ENCODE measurements around the gene RNF222.

The RNF222 gene, protein sequence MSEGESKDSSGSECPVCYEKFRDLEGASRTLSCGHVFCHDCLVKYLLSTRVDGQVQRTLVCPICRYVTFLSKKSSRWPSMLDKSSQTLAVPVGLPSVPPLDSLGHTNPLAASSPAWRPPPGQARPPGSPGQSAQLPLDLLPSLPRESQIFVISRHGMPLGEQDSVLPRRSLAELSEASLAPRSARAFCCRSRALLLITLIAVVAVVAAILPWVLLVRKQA

DNA sequence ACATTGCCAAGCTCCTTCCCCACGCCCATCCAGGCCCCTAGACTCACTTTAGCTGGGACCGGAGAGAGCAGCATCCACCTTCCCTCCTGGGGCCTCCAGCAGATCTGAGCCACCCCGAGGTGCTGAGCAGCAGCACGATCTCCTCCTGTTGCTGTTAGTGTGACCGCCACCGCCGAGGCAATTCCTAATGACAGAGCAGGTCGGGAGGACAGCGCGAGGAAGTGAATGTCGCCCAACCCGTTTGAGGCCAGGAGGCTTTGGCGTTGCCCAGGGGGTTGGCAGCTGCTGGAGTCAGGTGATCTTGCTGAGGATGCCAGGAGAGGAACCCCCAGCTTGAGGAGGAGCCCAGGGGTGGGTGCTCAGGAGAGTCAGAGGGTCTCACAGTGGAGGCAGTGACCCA lies at the start of gene RNF222:
TSS of gene RNF222 (minus strand) at position 192 of the 400 bp plus-strand sequence. CDS start 4,366 bp downstream, outside the sequence.
- DNase-seq: no peak

DNA sequence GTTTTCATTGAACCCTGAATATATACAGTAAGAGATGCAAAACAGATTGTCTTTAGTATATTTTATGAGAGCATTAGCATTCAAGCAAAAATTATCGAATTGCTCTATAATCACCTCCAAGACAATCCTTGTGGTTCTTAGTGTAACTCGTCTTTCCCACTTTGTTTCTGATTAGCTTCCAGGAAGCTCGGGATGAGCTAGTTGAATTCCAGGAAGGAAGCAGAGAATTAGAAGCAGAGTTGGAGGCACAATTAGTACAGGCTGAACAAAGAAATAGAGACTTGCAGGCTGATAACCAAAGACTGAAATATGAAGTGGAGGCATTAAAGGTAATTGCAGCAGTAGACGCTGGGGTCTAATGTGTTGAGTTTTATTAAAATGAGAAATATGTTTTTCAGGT lies 47.9 kb upstream of the RNF222 start:
- no peak for DNase-seq

DNA sequence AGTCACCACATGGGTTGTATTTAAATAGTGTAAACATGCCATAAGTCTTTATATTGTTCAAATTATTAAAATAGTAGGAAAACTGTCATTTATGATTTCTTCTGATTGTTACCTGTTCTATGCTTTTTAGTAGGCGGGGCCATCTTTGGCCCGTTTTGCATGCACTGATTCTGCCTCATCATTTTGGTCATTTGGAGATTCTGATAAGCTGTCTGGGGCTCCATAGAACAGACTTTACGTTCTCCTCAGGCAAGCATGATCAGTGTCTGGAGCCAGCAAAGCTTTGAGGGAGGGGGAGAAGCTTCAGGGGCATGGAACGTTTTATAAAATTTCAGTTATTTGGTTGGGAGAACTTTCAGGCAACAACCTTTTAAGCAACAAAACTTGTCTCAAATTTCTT lies 46.9 kb upstream of the RNF222 start:
- no peak for DNase-seq

DNA sequence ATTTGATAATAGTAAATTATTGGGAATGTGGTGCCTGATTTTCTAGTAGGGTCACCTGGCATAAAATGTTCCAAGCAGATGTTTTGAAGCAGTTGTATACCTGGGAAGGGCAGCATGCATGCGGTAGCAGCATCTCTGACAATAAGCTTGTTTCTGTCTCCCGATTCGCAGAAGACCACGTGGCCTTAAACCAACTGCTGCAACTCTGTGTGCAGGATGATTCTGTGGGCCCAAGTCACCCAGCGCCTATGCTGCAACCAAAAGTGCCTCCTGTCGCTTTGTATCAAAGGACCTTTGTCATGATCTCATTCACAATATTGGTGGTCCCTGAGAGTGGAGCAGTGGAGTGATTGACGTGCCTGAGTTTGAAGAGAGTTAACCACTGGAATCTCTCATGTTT lies 46.1 kb upstream of the RNF222 start:
- peak in 1 of 56 donors; percentile 10 for DNase-seq

DNA sequence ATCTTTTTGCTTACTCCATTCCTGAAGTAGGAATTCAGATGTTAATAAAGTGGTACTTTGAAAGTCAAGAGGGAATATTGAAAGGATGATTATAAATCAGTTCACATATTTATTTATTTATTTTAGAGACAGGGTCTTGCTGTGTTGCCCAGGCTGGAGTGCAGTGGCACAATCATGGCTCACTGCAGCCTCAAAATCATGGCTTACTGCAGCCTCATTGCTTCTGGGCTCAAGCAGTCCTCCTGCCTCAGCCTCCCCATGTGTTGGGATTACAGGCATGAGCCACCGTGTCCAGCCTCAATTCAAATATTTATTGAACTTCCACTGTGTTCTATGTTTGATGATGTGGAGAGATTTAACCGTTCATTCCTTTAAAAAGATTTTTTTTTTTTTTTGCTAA lies 44.7 kb upstream of the RNF222 start:
- DNase-seq: no peak

DNA sequence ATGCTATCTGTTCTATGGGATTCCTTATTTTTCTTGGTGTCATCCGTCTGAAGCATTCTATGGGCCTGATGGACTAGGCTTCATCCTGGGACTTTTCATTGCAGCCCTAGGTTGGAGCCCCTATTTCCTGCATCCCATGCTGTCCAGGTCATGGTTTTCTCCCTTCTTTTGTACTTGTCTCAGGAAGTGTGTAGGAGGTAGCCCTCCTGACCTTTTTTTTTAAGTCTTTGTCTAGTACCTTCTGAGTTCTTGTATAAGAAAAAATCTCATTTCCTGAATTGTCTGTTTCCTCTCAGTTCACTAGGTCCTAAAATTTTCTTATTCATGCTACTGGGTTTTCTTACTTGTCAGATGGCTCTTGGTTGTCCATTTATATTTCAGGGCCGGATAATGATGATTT lies 44.1 kb upstream of the RNF222 start:
- DNase-seq: no peak

DNA sequence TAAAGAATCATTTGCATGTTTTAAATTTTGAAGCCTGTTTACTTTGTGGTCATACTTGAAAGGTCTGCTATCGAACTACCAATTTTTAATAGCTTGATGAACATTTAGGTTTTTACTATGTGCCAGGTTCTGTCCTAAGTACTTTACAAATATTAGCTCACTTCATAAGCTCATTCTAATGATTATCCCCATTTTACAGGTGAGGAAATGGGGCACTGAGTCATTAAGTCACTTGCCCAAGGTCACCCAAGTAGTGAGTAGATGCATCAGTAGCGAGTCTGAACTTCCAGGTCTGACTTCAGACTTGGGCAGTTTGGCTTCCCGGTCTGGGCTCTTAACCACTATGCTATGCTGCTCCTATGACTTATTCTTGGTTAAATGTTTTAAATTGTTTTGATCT lies 42.1 kb upstream of the RNF222 start:
- no peak for DNase-seq

DNA sequence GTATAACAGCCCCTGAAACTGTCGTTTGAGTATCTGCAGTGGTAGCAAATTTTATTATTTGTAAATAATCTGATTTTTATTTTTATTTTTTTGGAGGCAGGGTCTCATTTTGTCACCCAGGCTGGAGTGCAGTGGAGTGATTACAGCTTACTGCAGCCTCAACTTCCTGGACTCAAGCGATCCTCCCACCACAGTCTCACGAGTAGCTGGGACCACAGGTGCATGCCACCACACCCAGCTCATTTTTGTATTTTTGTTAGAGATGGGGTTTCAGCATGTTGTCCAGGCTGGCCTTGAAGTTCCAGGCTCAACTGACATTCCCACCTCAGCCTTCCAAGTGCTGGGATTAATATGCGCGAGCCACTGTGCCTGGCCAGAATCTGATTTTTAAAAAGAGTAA lies 40.8 kb upstream of the RNF222 start:
- no peak for DNase-seq

DNA sequence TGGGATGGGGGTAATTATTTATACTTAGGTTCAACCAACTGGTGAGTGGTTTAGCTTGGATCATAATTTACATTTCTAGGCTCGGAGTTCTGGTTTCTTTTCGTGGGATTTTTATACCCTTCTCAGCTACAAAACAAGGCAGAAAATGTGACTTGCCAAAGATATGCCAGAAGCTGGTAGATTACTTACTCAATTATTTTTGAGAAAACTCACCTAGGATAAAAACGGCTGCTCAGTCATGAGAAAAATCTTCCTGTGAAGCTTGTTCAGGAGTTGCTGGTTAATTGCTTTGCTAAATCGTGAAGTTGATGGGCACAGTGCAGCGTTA lies 39.2 kb upstream of the RNF222 start:
- DNase-seq: no peak

DNA sequence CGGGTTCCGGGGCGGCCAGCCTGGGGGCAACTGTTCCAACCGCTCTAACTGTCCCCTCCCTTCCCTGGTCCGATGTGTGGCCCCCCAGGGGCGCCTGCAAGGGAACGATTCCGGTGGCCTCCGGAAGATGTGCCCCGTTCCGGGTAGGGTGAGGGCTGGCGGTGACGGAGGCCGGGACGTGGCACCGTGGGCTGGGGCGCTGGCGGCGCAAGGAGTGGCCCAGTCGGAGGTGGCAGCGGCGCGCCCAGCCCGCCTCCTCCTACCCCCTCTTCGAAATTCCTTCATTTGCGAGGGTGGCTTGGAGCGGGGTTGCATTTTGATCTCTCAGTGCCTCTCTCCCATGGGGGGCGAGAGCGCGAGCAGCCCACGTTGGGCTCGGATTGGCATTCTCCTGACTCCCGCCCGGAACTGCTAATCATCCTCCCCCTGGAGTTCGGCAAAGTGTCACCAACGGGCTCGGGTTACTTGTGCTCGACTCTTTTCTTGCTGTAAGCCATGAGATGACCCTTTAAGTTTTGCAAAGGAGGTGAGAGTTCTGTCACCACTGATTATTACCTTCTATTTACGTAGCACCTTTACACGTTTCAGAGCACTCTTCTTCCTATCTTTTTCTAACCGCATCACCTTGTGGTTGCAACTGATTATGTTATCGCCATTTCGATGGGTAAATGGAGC lies 38.7 kb upstream of the RNF222 start:
- DNase-seq: peak in 37 of 56 donors; percentile 20 to 81 (median 60)

DNA sequence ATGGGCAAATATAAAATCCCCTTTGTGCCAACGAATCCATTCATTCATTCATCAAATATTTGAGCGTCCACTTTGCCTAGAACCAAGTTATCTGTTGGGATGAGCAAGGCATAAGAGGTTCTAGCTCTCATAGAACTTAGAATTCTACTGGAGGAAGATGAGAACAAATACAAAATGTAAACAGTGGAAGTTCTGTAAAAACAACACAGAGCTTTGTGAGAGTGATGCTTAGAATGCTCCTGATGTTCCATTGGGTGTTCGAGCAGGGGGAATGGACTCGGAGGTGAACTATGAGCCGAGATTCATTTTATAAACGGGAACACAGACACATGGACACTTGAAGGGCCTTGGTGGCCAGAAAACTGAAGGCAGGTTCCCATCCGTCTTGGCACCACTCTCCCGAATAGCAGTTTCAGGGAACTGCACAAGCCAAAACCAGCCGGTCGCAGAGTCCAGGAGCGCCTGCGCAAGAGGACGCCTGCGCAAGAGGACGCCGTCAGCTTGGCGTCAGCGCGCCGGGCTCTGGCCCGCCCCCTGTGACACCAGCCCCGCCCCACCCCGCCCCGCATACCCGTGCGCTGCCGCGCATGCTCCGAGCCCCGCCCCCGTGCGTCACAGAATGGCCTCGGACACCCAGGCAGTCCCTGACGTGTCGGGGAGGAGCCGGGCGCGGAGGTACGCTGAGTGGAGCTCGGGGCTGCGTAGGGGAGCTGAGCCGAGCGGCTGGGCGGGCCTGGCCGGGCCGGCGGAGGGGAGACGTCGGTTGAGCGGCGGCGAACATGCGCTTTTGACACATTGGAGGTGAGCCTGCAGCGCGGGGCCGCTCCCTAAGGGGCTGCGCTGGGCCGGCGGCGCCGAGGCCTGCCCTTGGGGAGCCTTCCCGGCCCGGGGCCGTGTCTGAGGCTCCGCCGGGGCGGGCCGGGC lies 37.9 kb upstream of the RNF222 start, which contains the start of gene NDEL1:
TSS of gene NDEL1 (plus strand) at position 640 of the 924 bp plus-strand sequence. CDS start 8,388 bp downstream, outside the sequence.
- peak; percentile 84 to 99 (median 97) for DNase-seq

DNA sequence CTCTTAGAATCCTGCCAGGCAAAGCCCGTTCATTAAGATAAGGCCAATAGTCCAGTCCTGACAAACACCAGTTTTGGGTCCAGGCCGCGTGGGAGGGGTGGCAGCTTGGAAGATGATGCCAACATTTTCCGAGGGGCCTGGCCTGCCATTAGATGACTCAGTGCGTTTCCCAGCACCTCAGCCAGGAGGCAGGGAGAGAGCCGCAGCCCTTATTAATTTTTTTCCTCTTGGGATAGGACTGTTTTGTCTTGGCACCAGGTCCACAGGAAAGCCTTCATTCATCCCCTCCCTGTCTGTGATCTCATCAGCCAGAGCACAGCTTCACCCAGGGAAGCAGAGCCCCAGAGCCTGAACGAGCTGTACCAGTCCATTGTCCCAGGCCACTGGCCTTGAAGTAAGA lies 33.3 kb upstream of the RNF222 start:
- DNase-seq: peak in 7 of 56 donors; percentile 3 to 47 (median 18)

DNA sequence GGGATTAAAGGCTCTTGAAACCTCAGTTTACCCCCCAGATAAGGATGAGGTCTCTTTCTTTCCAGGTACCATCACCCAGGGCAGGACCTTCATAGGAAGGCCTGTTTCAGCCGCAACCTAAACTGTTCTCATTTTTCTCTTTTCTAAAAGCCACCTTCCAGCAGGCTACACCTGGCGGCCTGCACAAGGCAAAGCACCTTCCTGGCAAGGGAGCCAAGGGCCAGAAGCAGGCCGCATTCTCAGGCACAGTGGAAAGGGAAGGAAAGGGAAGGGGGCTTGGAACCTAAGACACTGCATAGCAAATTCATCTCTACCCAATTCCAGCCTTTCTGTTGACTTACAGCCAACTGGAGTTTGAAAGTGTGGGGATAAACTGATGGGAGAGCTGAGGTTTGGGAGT lies 29.2 kb upstream of the RNF222 start:
- DNase-seq: no peak

DNA sequence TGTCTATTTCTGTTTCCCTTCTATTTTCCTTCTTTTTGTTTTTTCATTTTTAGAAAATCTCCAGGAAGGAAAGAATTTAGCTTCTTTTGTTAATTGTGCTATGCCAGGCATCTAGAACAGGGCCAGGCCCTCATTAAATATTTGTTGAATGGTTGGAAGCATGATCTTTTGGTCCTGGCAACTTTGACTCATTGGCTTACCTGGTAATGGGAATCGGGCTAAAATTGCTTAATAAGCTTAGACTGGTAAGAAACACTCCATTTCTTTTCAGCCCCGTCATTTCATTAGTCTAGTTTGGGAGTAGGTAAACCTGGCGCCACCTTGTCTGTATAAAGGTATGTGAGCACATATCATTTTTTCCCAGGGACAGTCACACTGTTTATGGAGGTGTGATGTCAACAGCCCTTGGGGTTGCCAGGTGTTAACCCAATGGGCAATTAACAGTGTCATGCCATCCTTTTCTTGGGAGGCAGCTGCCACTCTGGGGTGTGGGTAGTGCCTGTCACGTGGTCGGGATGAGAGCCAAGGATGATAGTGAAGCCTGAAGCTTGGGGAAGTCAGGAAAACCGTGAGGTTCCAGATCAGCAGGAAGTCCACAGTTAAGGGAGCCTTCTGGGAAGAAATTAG lies 28.6 kb upstream of the RNF222 start:
- no peak for DNase-seq

DNA sequence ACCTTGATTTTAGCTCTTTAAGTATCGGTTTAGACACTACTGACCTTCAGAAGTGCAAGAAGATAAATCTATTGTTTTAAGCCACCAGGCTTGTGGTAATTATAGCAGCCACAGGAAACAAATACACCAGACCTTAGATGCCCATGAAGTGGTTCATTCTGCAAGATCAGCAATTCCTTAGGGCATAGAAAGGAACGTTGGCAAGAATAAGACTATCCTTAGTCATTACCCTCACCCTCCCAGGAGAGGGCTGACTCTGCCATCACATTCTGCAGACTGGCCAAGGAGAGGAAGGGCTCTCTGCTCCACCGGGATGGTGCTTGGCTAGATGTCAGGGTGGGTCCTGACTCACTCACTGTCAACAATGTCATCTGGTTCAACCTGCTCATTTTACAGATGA lies 23.9 kb upstream of the RNF222 start:
- no peak for DNase-seq

DNA sequence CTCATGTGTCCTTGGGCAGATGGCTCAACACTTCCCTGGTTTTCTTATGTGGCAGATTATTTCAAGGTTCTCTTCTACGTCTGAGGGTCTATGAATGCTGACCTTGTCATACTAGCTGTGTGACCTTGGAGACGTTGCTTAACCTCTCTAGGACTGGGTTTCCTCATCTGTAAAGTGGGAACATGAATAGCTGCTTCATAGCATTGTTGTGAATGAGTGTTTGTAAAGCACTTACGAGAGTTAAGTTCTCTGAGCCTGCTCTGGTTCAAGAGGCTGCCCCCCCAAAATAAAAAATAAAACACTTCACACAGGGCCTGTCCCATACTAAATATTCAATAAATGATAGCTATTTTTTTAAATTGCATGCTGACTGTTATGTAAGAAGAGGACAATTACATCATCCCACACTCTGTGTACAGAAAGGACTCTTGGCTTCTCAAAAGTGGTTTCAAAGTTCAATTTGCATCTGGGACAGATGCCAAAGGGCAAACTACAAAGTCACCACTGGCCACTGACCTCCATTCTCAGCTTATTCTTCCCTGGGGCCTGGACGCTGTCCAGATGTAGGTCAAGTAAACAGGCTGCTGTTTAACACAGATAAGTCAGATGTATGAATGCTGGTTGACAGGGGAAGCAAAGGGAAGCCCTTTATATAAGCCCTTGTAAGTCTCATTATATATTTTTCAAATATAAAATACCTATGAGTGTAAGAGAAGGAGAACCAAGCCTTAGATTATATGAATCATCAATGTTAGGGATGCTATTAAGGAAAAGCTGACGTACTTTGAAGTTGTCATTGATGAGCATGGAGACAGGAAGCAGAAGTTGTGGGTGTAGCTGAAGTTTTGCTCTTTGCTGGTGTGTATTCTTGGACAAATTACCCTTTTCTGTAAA lies 22.7 kb upstream of the RNF222 start:
- DNase-seq: peak in 5 of 56 donors; percentile 1 to 22 (median 11)

DNA sequence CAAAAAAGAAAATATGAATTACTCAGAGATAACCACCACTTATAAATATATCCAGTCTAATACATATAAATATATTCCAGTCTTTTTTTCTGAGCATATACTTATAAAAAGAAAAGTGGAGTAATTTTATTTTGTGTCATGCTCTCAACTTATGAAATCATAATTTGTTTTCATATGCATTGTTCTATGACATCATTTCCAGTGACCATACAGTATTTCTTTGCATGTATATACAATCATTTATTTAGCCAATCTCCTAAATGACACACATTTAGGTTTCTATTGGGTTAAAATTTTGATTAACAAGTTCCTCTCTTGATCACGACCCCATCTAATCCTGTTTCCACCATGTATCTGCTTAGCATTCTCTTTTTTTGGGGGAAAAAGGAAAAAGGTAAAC lies 21.7 kb upstream of the RNF222 start:
- no peak for DNase-seq

DNA sequence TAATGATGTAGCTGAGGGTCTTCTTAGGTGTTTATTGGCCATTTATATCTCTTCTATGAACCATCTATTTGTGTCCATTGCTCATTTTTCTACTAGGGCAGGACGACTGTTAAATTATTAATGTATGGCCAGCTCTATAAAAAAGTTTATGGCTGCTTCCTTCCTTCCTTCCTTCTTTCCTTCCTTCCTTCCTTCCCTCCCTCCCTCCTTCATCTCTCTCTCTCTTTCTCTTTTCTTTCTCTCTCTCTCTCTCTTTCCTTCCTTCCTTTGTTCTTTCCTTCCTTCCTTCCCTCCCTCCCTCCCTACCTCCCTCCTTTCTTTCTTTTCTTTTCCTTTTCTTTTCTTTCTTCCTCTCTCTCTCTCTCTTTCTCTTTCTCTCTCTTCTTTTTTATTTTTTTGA lies 20.8 kb upstream of the RNF222 start:
- no peak for DNase-seq

DNA sequence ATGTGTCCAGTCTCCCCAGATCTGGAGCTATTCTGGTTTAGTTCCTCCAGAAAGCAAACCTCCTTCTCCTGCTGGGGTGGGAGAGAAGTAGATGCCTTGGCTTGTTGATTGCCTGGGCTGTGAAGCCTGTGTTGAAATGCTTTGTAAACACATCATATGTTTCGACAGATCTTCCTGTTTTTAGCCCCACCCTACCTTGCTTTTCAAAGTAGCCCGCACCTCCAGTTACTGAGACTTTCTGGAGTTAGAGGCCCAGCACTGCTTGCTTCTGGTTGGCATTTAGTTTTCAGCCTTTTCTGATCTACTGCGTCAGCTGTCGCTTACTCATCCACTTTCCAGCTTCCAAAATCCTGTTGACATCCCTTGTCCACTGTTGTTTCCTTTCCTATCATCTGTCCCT lies 20.2 kb upstream of the RNF222 start:
- DNase-seq: no peak

DNA sequence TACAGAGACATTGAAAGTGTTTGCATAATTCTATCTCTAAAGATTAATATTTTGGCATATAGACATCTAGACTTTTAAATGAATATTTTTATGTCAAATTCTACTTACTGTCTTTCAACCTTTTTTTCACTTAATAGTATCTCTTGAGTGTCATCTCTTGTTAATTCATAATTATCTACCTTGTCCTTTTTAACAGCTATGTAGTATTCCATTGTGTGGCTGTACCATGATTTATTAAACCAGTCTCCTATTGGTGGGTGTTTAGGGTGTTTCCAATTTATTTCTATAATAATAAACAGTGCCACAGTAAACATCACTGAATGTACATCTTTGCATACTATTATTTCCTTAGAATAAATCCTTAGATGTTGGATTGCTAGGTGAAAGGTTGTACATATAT lies 16.3 kb upstream of the RNF222 start:
- no peak for DNase-seq

DNA sequence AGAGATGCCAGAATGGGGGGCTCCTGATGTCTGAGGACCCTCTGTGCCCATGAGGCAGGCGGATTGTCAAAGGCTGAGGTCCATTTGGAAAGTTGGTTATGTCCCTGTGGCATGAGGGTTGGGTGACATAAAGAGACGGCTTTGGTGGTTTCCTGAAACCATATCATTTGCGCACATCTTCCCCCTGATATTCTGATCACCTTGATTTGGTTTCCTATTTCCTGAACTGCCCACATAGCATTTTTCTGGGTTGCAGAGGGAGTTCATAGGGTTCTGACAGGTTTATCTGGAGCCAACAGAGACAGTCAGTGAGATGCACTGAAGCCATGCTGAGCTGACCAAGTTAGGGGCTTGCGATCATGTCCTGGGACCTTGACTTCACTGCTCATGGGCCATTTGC lies 15.7 kb upstream of the RNF222 start:
- no peak for DNase-seq
